ENCODE data around the gene MUCL1. TPM values are rescaled to one million over a fixed set of nuclear protein-coding genes. Genes with fewer than 3 reads are reported as not detected.

Gene MUCL1
- not detected for total RNA-seq

GRCh38 chr12:54853933-54854538, at the start of gene MUCL1:
MUCL1 (plus strand) TSS chr12:54854516; CDS start chr12:54854583, 67 bp downstream.
- Histone ChIP-seq H3K36me3 (no peaks in the 10 kb centered on the region), H3K9me3 (no peaks in the 10 kb centered on the region), H3K4me3 (no peak within 1 kb of the TSS), H3K27me3 (no peaks in the 10 kb centered on the region), H3K27ac (replicated peaks in 1 of 4) (no peak within 1 kb of the TSS), H3K4me1 (no peaks in the 10 kb centered on the region)
- DNase-seq (ENCODE audit: extremely low spot score) = no peak
- 43% methylated on average over 6 of the region's 6 CpGs for WGBS
- peak; percentile 15 to 36 (median 32) for TF ChIP-seq CTCF (IDR thresholded peaks at IDR 0.05)
- TF ChIP-seq POLR2AphosphoS5 (IDR thresholded peaks at IDR 0.05) = no peak
- intact Hi-C loops (cut with DNase I) = no loop called here

- H3K4me3 ChIP-seq = no peak overlapping the region
- no peak overlapping the region for H3K27ac ChIP-seq (replicated peaks in 1 of 4)
- no peak for DNase-seq (ENCODE audit: extremely low spot score)
- no peaks in the 10 kb centered on the region for H3K4me1 ChIP-seq
- H3K27me3 ChIP-seq = no peaks in the 10 kb centered on the region
- 90% methylated on average over 3 of the region's 3 CpGs for WGBS
- peaks cover 0 to 14% (median 4%) of the 10 kb centered on the region in 4 donors for H3K9me3 ChIP-seq
- H3K36me3 ChIP-seq = no peaks in the 10 kb centered on the region
- intact Hi-C loops (cut with DNase I) = no loop called here
- no peak for TF ChIP-seq CTCF (IDR thresholded peaks at IDR 0.05)
- TF ChIP-seq POLR2AphosphoS5 (IDR thresholded peaks at IDR 0.05) = no peak
- TF ChIP-seq EP300 (IDR thresholded peaks at IDR 0.05) = no peak
- no peak for TF ChIP-seq POLR2A (IDR thresholded peaks at IDR 0.05; ENCODE audit: low read depth)
Observed at GRCh38 chr12:54821676-54822075, 32.6 kb upstream of the MUCL1 start.

DNA sequence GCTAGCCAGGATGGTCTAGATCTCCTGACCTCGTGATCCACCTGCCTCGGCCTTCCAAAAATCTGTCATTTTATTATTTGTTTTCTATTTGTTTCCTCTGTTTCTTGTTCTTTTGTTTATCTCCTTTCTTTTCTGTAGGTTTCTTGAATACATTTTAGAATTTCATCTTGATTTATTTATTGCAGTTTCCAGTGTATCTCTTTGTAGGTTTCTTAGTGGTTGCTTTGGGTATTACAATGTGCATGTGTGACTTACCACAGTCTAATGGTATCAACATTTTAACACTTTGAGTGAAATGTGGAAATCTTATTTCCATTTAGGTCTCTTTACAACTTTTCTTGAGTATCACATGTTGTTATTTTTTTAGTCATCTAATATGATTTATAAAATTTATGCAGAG, 29.9 kb upstream of the MUCL1 start:
- no peaks in the 10 kb centered on the region for H3K36me3 ChIP-seq
- TF ChIP-seq CTCF (IDR thresholded peaks at IDR 0.05) = peak in 1 of 3 experiments; percentile 28
- no peak for TF ChIP-seq POLR2A (IDR thresholded peaks at IDR 0.05; ENCODE audit: low read depth)
- intact Hi-C loops (cut with DNase I) = no loop called here
- H3K4me3 ChIP-seq = no peak overlapping the region
- no peak overlapping the region for H3K27ac ChIP-seq (replicated peaks in 1 of 4)
- DNase-seq (ENCODE audit: extremely low spot score) = no peak
- H3K9me3 ChIP-seq = peaks cover 0 to 12% (median 4%) of the 10 kb centered on the region in 4 donors
- WGBS = 92% methylated on average over 2 of the region's 2 CpGs
- no peaks in the 10 kb centered on the region for H3K4me1 ChIP-seq
- no peaks in the 10 kb centered on the region for H3K27me3 ChIP-seq

GRCh38 chr12:54829511-54829910, 24.8 kb upstream of the MUCL1 start:
- 66% methylated on average over 5 of the region's 5 CpGs for WGBS
- H3K36me3 ChIP-seq = no peaks in the 10 kb centered on the region
- intact Hi-C loops (cut with DNase I) = no loop called here

More at GRCh38 chr12:54829511-54829910, 24.8 kb upstream of the MUCL1 start:
- Histone ChIP-seq H3K9me3 (no peaks in the 10 kb centered on the region), H3K27ac (replicated peaks in 1 of 4) (no peak overlapping the region), H3K4me1 (no peaks in the 10 kb centered on the region), H3K27me3 (no peaks in the 10 kb centered on the region), H3K4me3 (no peak overlapping the region)
- no peak for DNase-seq (ENCODE audit: extremely low spot score)
- TF ChIP-seq CTCF (IDR thresholded peaks at IDR 0.05) (no peak), POLR2A (IDR thresholded peaks at IDR 0.05; ENCODE audit: low read depth) (no peak), EP300 (IDR thresholded peaks at IDR 0.05) (no peak), POLR2AphosphoS5 (IDR thresholded peaks at IDR 0.05) (no peak)
